ENCODE data around the gene APAF1. TPM values are rescaled to one million over a fixed set of nuclear protein-coding genes. Genes with fewer than 3 reads are reported as not detected.

The APAF1 gene
- total RNA-seq, 1 donor from 2014 or later, result 24.3 TPM

DNA sequence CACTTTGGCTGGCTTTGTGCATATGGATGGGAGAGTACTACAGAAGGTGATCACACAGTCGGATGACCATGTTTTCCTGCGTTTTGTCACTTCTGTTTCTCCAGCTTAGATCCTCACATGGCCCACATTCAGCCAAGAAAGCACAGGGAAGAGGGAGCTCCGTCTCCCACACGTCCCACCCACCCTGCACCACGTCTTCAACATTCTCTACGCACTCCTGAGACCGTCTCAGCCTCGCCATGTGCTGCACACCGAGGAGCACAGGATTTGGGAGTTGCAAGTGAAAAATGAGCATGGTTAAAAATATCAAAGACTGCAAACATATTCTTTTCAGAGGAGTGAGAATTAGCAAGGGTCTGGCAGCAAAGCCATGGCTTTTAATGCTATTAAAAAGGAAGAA lies 122.2 kb downstream of the APAF1 start:
- Histone ChIP-seq H3K4me3 (no peak overlapping the region), H3K27ac (no peak overlapping the region), H3K9me3 (no peaks in the 10 kb centered on the region), H3K36me3 (no peaks in the 10 kb centered on the region), H3K4me1 (no peaks in the 10 kb centered on the region), H3K27me3 (ENCODE audit: low read depth) (no peaks in the 10 kb centered on the region)
- DNase-seq (no peak), ATAC-seq (no peak)
- intact Hi-C loops (cut with DNase I), result no loop called here
- TF ChIP-seq, protein P1, sequence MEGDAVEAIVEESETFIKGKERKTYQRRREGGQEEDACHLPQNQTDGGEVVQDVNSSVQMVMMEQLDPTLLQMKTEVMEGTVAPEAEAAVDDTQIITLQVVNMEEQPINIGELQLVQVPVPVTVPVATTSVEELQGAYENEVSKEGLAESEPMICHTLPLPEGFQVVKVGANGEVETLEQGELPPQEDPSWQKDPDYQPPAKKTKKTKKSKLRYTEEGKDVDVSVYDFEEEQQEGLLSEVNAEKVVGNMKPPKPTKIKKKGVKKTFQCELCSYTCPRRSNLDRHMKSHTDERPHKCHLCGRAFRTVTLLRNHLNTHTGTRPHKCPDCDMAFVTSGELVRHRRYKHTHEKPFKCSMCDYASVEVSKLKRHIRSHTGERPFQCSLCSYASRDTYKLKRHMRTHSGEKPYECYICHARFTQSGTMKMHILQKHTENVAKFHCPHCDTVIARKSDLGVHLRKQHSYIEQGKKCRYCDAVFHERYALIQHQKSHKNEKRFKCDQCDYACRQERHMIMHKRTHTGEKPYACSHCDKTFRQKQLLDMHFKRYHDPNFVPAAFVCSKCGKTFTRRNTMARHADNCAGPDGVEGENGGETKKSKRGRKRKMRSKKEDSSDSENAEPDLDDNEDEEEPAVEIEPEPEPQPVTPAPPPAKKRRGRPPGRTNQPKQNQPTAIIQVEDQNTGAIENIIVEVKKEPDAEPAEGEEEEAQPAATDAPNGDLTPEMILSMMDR (IDR thresholded peaks at IDR 0.05), result no peak

DNA sequence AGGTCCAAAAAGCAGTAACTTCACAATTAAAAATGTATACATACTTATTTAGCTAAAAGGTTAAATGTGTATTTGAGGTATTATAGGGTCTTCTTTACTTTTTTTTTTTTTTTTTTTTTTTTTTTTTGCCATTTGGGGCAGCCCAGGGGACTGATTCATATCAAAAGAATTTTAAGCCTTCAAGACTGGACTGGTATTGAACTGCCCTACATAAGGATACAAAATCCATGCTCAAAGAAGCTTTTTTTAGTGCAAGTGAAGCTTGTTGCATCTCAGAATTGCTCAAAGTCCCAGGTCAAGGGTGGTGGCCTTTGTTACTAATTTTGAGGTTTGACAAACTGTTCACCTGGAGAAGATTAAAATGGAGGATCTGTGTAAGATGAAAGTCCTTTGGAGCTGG lies 124.0 kb downstream of the APAF1 start:
- TF ChIP-seq, protein P1 (IDR thresholded peaks at IDR 0.05), result no peak
- no peak overlapping the region for H3K4me3 ChIP-seq
- no peaks in the 10 kb centered on the region for H3K9me3 ChIP-seq
- no peaks in the 10 kb centered on the region for H3K27me3 ChIP-seq (ENCODE audit: low read depth)
- H3K36me3 ChIP-seq, result no peaks in the 10 kb centered on the region
- H3K27ac ChIP-seq, result no peak overlapping the region
- intact Hi-C loops (cut with DNase I), result no loop called here
- DNase-seq, result no peak
- ATAC-seq, result no peak
- H3K4me1 ChIP-seq, result no peaks in the 10 kb centered on the region

DNA sequence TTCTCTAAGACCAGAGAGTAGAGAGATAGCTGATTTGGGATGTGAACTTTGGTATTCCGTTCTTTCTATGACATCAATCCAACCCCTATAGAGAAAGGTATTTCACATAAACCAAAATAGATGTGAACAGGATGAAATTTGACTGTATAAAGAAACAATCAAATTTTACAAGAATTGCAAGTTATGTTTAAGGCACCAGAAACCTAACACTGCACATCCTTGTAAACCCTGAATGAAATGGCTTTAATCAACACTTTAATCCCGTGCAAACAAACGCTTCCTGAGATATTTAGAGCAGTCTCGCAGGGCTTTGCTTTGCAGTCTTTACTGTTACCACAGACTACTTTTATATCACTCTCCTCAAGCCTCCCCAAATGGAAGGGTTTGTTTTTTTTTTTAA lies 125.1 kb downstream of the APAF1 start:
- Histone ChIP-seq H3K27ac (no peak overlapping the region), H3K36me3 (no peaks in the 10 kb centered on the region), H3K4me1 (no peaks in the 10 kb centered on the region), H3K27me3 (ENCODE audit: low read depth) (no peaks in the 10 kb centered on the region), H3K4me3 (no peak overlapping the region), H3K9me3 (no peaks in the 10 kb centered on the region)
- DNase-seq (no peak), ATAC-seq (no peak)
- TF ChIP-seq, protein P1 (IDR thresholded peaks at IDR 0.05), result no peak
- intact Hi-C loops (cut with DNase I), result no loop called here

DNA sequence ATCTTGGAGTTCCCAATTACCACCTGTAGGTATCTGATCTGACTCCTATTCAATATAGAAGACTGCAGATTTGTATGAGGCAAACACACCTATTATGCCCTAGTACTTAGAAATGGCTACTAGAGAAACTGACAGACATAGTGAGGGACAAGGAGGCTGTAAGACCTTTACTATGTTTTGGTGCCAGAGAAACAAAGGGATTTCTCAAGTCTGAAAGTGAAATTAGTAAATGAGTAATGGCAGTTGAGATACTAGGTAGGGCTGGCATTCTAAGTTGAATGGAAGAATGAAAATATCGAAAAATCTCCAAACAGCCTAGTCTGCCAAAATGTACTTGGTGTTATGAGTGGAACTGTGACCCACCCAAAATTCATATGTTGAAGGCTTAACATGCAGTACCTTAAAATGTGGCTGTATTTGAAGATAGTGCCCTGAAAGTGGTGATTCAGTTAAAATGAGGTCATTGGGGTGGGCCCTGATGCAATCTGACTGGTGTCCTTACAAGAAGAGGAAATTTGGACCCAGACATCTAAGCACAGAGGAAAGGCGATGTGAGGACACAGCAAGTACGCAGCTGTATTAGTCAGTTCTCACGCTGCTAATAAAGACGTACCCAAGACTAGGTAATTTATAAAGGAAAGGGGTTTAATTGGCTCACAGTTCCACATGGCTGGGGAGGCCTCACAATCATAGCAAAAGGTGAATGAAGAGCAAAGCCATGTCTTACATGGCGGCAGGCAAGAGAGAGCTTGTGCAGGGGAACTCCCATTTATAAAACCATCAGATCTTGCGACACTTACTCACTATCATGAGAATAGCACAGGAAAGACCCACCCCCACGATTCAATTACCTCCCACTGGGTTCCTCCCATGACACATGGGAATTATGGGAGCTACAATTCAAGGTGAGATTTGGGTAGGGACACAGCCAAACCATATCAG lies 127.0 kb downstream of the APAF1 start:
- intact Hi-C loops (cut with DNase I), result no loop called here
- H3K4me3 ChIP-seq, result no peak overlapping the region

DNA sequence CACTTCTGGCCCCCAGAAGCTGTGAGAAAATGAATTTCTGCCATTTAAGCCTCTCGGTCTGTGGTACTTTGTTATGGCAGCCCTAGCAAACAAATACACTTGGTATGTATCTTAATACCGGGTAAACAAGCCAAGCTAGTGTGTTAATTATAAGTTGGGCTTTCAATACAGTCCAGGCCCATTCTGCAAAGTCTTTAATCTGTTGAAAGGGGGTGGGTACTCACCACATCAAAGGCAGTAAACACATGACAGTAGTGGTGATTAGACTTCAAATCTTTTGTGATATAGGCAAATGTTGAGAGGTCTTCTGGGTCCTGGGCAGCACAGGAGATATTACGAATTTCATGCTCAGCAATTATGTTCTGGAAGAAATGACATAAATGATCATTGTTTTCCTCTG lies 127.7 kb downstream of the APAF1 start:
- Histone ChIP-seq H3K4me1 (no peaks in the 10 kb centered on the region), H3K4me3 (no peak overlapping the region), H3K9me3 (no peaks in the 10 kb centered on the region), H3K27me3 (ENCODE audit: low read depth) (no peaks in the 10 kb centered on the region), H3K27ac (no peak overlapping the region), H3K36me3 (no peaks in the 10 kb centered on the region)
- DNase-seq (no peak), ATAC-seq (no peak)
- intact Hi-C loops (cut with DNase I), result no loop called here
- TF ChIP-seq, protein P1 (IDR thresholded peaks at IDR 0.05), result no peak

More for the DNA sequence above, 127.0 kb downstream of the APAF1 start:
- H3K4me1 ChIP-seq, result no peaks in the 10 kb centered on the region
- H3K9me3 ChIP-seq, result no peaks in the 10 kb centered on the region
- TF ChIP-seq, protein P1 (IDR thresholded peaks at IDR 0.05), result no peak
- no peaks in the 10 kb centered on the region for H3K27me3 ChIP-seq (ENCODE audit: low read depth)
- H3K36me3 ChIP-seq, result no peaks in the 10 kb centered on the region
- ATAC-seq, result no peak
- H3K27ac ChIP-seq, result no peak overlapping the region
- no peak for DNase-seq

All from lower lobe of right lung (tissue), 2 donors.